GM15510 (cell line): ENCODE measurements around the gene CHRNA4.

ENCODE experiments used
- POLR2A ChIP-seq: IDR thresholded peaks from 3 replicates; pipeline ENCODE4 v1.6.1; 2011; ENCODE audit warnings: borderline replicate concordance; ENCODE audit not compliant: insufficient read length; ENCODE audit errors: extremely low read depth

The CHRNA4 gene

GRCh38 chr20:63360850-63361518 is at the start of gene CHRNA4:
Gene CHRNA4 (minus strand): TSS chr20:63361349. CDS start chr20:63361165, 184 bp downstream.
- TF ChIP-seq POLR2A: no peak

- no peak for TF ChIP-seq POLR2A
Observed at GRCh38 chr20:63409834-63410435, 48.8 kb upstream of the CHRNA4 start.

- TF ChIP-seq POLR2A: no peak
Observed at GRCh38 chr20:63409066-63409833, 48.1 kb upstream of the CHRNA4 start.

GRCh38 chr20:63408684-63409046 is 47.5 kb upstream of the CHRNA4 start:
- TF ChIP-seq POLR2A: no peak

GRCh38 chr20:63407928-63408683 is 47.0 kb upstream of the CHRNA4 start:
- no peak for TF ChIP-seq POLR2A

- no peak for TF ChIP-seq POLR2A
Observed at GRCh38 chr20:63406617-63407245, 45.6 kb upstream of the CHRNA4 start.

- TF ChIP-seq POLR2A: no peak
Observed at GRCh38 chr20:63406011-63406410, 44.9 kb upstream of the CHRNA4 start.

- TF ChIP-seq POLR2A: no peak
Observed at GRCh38 chr20:63405102-63405730, 44.1 kb upstream of the CHRNA4 start.

GRCh38 chr20:63404129-63405085 is 43.3 kb upstream of the CHRNA4 start:
- TF ChIP-seq POLR2A: no peak

GRCh38 chr20:63403403-63404105 is 42.4 kb upstream of the CHRNA4 start:
- TF ChIP-seq POLR2A: no peak

- no peak for TF ChIP-seq POLR2A
Observed at GRCh38 chr20:63402860-63403220, 41.7 kb upstream of the CHRNA4 start.

GRCh38 chr20:63402181-63402859 is 41.2 kb upstream of the CHRNA4 start:
- TF ChIP-seq POLR2A: no peak
